Measurements from ENCODE around the gene TMEM164.

DNA sequence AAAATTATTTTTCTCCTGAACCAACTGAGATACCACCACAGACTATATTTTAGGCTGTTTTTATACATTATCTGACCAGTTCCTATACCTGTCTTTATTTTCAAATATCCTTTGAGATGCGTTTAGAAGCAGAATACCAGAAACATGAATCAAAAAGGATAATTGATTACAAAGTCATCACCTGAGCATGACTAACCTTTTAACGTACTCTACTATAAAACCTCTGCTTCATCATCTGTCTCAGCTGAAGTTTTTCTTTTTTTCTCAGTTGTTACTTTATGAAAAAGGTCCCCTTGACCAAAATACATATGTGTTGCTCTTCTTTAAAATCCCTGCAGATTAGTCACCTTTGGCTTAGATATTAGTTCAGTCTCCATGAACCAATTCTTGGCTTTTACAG lies 205.2 kb downstream of the TMEM164 start:
- TF ChIP-seq, protein P1, sequence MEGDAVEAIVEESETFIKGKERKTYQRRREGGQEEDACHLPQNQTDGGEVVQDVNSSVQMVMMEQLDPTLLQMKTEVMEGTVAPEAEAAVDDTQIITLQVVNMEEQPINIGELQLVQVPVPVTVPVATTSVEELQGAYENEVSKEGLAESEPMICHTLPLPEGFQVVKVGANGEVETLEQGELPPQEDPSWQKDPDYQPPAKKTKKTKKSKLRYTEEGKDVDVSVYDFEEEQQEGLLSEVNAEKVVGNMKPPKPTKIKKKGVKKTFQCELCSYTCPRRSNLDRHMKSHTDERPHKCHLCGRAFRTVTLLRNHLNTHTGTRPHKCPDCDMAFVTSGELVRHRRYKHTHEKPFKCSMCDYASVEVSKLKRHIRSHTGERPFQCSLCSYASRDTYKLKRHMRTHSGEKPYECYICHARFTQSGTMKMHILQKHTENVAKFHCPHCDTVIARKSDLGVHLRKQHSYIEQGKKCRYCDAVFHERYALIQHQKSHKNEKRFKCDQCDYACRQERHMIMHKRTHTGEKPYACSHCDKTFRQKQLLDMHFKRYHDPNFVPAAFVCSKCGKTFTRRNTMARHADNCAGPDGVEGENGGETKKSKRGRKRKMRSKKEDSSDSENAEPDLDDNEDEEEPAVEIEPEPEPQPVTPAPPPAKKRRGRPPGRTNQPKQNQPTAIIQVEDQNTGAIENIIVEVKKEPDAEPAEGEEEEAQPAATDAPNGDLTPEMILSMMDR (IDR thresholded peaks at IDR 0.05): no peak
- TF ChIP-seq POLR2A (IDR thresholded peaks at IDR 0.05) (no peak), EP300 (IDR thresholded peaks at IDR 0.05) (no peak)
